GM23248 (cell line): Measurements from ENCODE around the gene TMEM117. TPM values are rescaled to one million over a fixed set of nuclear protein-coding genes. Genes with fewer than 3 reads are reported as not detected.

Source experiments
- DNase-seq: peaks from one replicate; pipeline ENCODE4 v3.0.0-alpha.2; 2015
- H2AFZ ChIP-seq: fragments of 200-600 bp; sonication (generic); 2 replicates; pipeline ENCODE4 v1.6.1; 2016; ENCODE audit warnings: antibody characterized with exemption
- H3F3A ChIP-seq: fragments of 200-600 bp; sonication (generic); 2 replicates; pipeline ENCODE4 v1.6.1; 2016; ENCODE audit warnings: mild to moderate bottlenecking, antibody characterized with exemption, mixed run types; ENCODE audit not compliant: insufficient read depth
- H3K27ac ChIP-seq: fragments of 200-600 bp; sonication (generic); 2 replicates; pipeline ENCODE4 v1.5.1; 2016; ENCODE audit warnings: mild to moderate bottlenecking
- H3K27me3 ChIP-seq: fragments of 200-600 bp; sonication (generic); replicated peaks from 2 replicates; pipeline ENCODE4 v1.6.1; 2016; ENCODE audit warnings: mild to moderate bottlenecking; ENCODE audit not compliant: insufficient read depth
- H3K36me3 ChIP-seq: fragments of 200-600 bp; sonication (generic); 2 replicates; pipeline ENCODE4 v1.6.1; 2016; ENCODE audit warnings: low read depth, mild to moderate bottlenecking
- H3K4me1 ChIP-seq: fragments of 200-600 bp; sonication (generic); 2 replicates; pipeline ENCODE4 v1.6.1; 2016; ENCODE audit warnings: mild to moderate bottlenecking; ENCODE audit not compliant: insufficient read depth
- H3K4me2 ChIP-seq: fragments of 200-600 bp; sonication (generic); one replicate; pipeline ENCODE4 v1.6.1; 2016; ENCODE audit warnings: mild to moderate bottlenecking; ENCODE audit not compliant: unreplicated experiment
- H3K4me3 ChIP-seq: fragments of 200-600 bp; sonication (generic); 2 replicates; pipeline ENCODE4 v1.5.1; 2016; ENCODE audit warnings: mild to moderate bottlenecking
- H3K79me2 ChIP-seq: fragments of 200-600 bp; sonication (generic); 2 replicates; pipeline ENCODE4 v1.6.1; 2016; ENCODE audit warnings: mild to moderate bottlenecking; ENCODE audit not compliant: insufficient read depth
- H3K9ac ChIP-seq: fragments of 200-600 bp; sonication (generic); 2 replicates; pipeline ENCODE4 v1.6.1; 2016; ENCODE audit warnings: mild to moderate bottlenecking
- H3K9me2 ChIP-seq: fragments of 200-600 bp; sonication (generic); 2 replicates; pipeline ENCODE4 v1.6.1; 2016; ENCODE audit warnings: mixed run types, mild to moderate bottlenecking, moderate library complexity; ENCODE audit not compliant: insufficient read depth
- H3K9me3 ChIP-seq: fragments of 200-600 bp; sonication (generic); one replicate; pipeline ENCODE4 v1.6.1; 2017; ENCODE audit warnings: low read depth
- H4K20me1 ChIP-seq: fragments of 200-600 bp; sonication (generic); 2 replicates; pipeline ENCODE4 v1.6.0; 2016; ENCODE audit not compliant: insufficient read depth
- EZH2 ChIP-seq: fragments of 200-600 bp; sonication (generic); IDR thresholded peaks from 2 replicates; pipeline ENCODE4 v1.6.1; 2018; ENCODE audit warnings: antibody characterized with exemption, mild to moderate bottlenecking; ENCODE audit not compliant: insufficient read depth, poor library complexity, severe bottlenecking
- EZH2phosphoT487 ChIP-seq: fragments of 200-600 bp; sonication (generic); IDR thresholded peaks from 2 replicates; pipeline ENCODE4 v1.6.1; 2018; ENCODE audit warnings: antibody characterized with exemption, moderate library complexity, mild to moderate bottlenecking, low read depth; ENCODE audit not compliant: insufficient read depth
- WGBS, 2 experiments: methylation state at CpG; one replicate each; pipeline ENCODE4 v1.1.6; 2015 to 2017; ENCODE audit warnings: low lambda C conversion rate in 2 of 2, low coverage in 1 of 2; ENCODE audit errors: missing lambda C conversion rate in 2 of 2; 5-methylcytosine and 5-hydroxymethylcytosine counted together
- in situ Hi-C: fragments of 300-500 bp; cut with MboI; formaldehyde crosslinking; loops from 2 replicates; pipeline ENCODE4 v1.15.0; 2020
- polyA plus RNA-seq: library from polyadenylated mRNA; unstranded; fragments of >200 nt; fragmentation: Nextera tagmentation; extraction: Ambion mirVana; gene quantifications from 2 replicates; pipeline ENCODE4 v1.2.1, GENCODE V29; 2016
- total RNA-seq: library from RNA; depleted of rRNA; stranded (reverse); fragments of >200 nt; shearing (Covaris generic); gene quantifications from 2 replicates; pipeline ENCODE4 v1.2.3, GENCODE V29; 2014

TMEM117 gene
- total and polyA plus RNA-seq, 2 experiments from 2014 or later, result 12.1 to 19.1 TPM

GRCh38 chr12:44078273-44078672 is 242.4 kb downstream of the TMEM117 start:
- peak; percentile 19 for DNase-seq
- H3K27me3 ChIP-seq, result no peaks in the 10 kb centered on the region

GRCh38 chr12:44088647-44089046 is 252.8 kb downstream of the TMEM117 start:
- WGBS, 2 experiments, result 88 to 92% methylated on average over 1 of the region's 1 CpG
- Histone ChIP-seq H3K4me3 (no peak overlapping the region), H3K9me3 (no peaks in the 10 kb centered on the region), H3K27ac (no peak overlapping the region), H3K79me2 (no peaks in the 10 kb centered on the region), H3K4me2 (no peak overlapping the region), H3K9me2 (no peaks in the 10 kb centered on the region), H3K36me3 (no peaks in the 10 kb centered on the region), H3F3A (no peaks in the 10 kb centered on the region), H3K4me1 (no peaks in the 10 kb centered on the region), H2AFZ (no peak overlapping the region), H3K9ac (no peak overlapping the region), H3K27me3 (no peaks in the 10 kb centered on the region), H4K20me1 (no peaks in the 10 kb centered on the region)
- in situ Hi-C loops, result no loop called here
- no peak for DNase-seq
- TF ChIP-seq EZH2, result no peak
- no peak for TF ChIP-seq EZH2phosphoT487

More at GRCh38 chr12:44078273-44078672, 242.4 kb downstream of the TMEM117 start:
- Histone ChIP-seq H3K4me1 (no peaks in the 10 kb centered on the region), H3K9me3 (no peaks in the 10 kb centered on the region), H3K9ac (no peak overlapping the region), H4K20me1 (no peaks in the 10 kb centered on the region), H3K79me2 (no peaks in the 10 kb centered on the region), H3K36me3 (no peaks in the 10 kb centered on the region), H3K4me3 (no peak overlapping the region), H2AFZ (no peak overlapping the region), H3K4me2 (no peak overlapping the region), H3K9me2 (no peaks in the 10 kb centered on the region), H3K27ac (no peak overlapping the region), H3F3A (no peaks in the 10 kb centered on the region)
- 59% methylated on average over 4 of the region's 4 CpGs for WGBS, 2 experiments
- no peak for TF ChIP-seq EZH2phosphoT487
- no peak for TF ChIP-seq EZH2
- in situ Hi-C loops, result no loop called here

- H3K9ac ChIP-seq, result no peak overlapping the region
- H3K4me3 ChIP-seq, result no peak overlapping the region
- no peaks in the 10 kb centered on the region for H3K4me1 ChIP-seq
- H3K27me3 ChIP-seq, result no peaks in the 10 kb centered on the region
- no peaks in the 10 kb centered on the region for H3K79me2 ChIP-seq
- H3K9me3 ChIP-seq, result no peaks in the 10 kb centered on the region
- no peaks in the 10 kb centered on the region for H3F3A ChIP-seq
- no peak overlapping the region for H3K4me2 ChIP-seq
- no peak for DNase-seq
- in situ Hi-C loops, result no loop called here
- no peaks in the 10 kb centered on the region for H4K20me1 ChIP-seq
- no peak for TF ChIP-seq EZH2phosphoT487
- TF ChIP-seq EZH2, result no peak
- no peak overlapping the region for H2AFZ ChIP-seq
- 78 to 79% methylated on average over 3 of the region's 3 CpGs for WGBS, 2 experiments
- no peak overlapping the region for H3K27ac ChIP-seq
- no peaks in the 10 kb centered on the region for H3K36me3 ChIP-seq
- no peaks in the 10 kb centered on the region for H3K9me2 ChIP-seq
Observed at GRCh38 chr12:44091948-44092606, 256.2 kb downstream of the TMEM117 start.

GRCh38 chr12:44098786-44099185 is 262.9 kb downstream of the TMEM117 start:
- WGBS, 2 experiments, result 10 to 21% methylated on average over 1 of the region's 1 CpG
- no peaks in the 10 kb centered on the region for H3F3A ChIP-seq
- H3K9me3 ChIP-seq, result no peaks in the 10 kb centered on the region
- H3K4me3 ChIP-seq, result no peak overlapping the region
- H2AFZ ChIP-seq, result no peak overlapping the region
- no peaks in the 10 kb centered on the region for H3K27me3 ChIP-seq
- no peaks in the 10 kb centered on the region for H4K20me1 ChIP-seq
- H3K79me2 ChIP-seq, result no peaks in the 10 kb centered on the region
- H3K9me2 ChIP-seq, result no peaks in the 10 kb centered on the region
- no peak overlapping the region for H3K27ac ChIP-seq
- no peak overlapping the region for H3K9ac ChIP-seq
- no peak for DNase-seq
- H3K4me1 ChIP-seq, result no peaks in the 10 kb centered on the region
- no peaks in the 10 kb centered on the region for H3K36me3 ChIP-seq
- in situ Hi-C loops, result no loop called here
- no peak overlapping the region for H3K4me2 ChIP-seq
- no peak for TF ChIP-seq EZH2phosphoT487
- no peak for TF ChIP-seq EZH2

DNA sequence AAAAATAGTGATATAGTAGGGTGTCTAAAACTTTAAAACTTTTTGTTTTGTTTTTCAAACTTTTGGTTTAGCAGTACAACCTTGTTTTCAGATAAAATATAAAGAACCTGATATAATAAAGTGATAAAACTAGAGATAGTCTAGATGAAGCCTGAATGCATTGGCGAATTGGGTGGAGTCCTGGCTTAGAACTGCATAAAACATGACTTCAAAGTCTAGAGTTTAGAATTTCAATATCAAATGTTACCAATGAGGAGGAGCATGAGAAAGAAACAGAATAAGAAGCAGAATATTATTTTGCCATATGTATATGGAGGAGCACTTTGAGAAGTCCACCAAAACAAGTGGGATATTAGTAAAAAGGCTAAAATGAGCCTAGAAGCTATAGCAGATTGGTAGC is 263.6 kb downstream of the TMEM117 start:
- 57 to 70% methylated on average over 1 of the region's 1 CpG for WGBS, 2 experiments
- TF ChIP-seq EZH2phosphoT487 (no peak), EZH2 (no peak)
- H2AFZ ChIP-seq, result no peak overlapping the region
- H3K9me3 ChIP-seq, result no peaks in the 10 kb centered on the region
- no peaks in the 10 kb centered on the region for H3K36me3 ChIP-seq
- no peaks in the 10 kb centered on the region for H3K9me2 ChIP-seq
- no peaks in the 10 kb centered on the region for H3K79me2 ChIP-seq
- in situ Hi-C loops, result no loop called here
- H3F3A ChIP-seq, result no peaks in the 10 kb centered on the region
- no peaks in the 10 kb centered on the region for H3K4me1 ChIP-seq
- H4K20me1 ChIP-seq, result no peaks in the 10 kb centered on the region
- H3K4me3 ChIP-seq, result no peak overlapping the region
- H3K4me2 ChIP-seq, result no peak overlapping the region
- no peak overlapping the region for H3K27ac ChIP-seq
- no peak overlapping the region for H3K9ac ChIP-seq
- no peak for DNase-seq
- H3K27me3 ChIP-seq, result no peaks in the 10 kb centered on the region
